Aorta (tissue), 5 donors: ENCODE data around the gene TNRC6A. TPM values are rescaled to one million over a fixed set of nuclear protein-coding genes. Genes with fewer than 3 reads are reported as not detected.

ENCODE experiments used
- ATAC-seq: fragments of 200-7000 bp; cut with Tn5 transposase; one replicate; pipeline ENCODE4 v1.9.1; 2022; ENCODE audit warnings: moderate library complexity; ENCODE audit not compliant: low FRiP score
- DNase-seq, 2 donors: peaks; one replicate each; pipeline ENCODE4 v3.0.0-alpha.2; 2020
- H3K27ac ChIP-seq, 2 donors: one replicate each; pipeline ENCODE4 v1.5.1; 2013; ENCODE audit warnings: low read length in 2 of 2, mild to moderate bottlenecking in 2 of 2, moderate library complexity in 2 of 2, control low read depth in 1 of 2, inconsistent platforms in 1 of 2, low read depth in 1 of 2
- H3K27me3 ChIP-seq, 2 donors: one replicate each; pipeline ENCODE4 v1.6.1; 2013; ENCODE audit warnings: control low read depth in 1 of 2, low read length in 1 of 2, mild to moderate bottlenecking in 1 of 2, moderate library complexity in 1 of 2; ENCODE audit not compliant: insufficient read depth in 2 of 2, control insufficient read depth in 1 of 2
- H3K36me3 ChIP-seq, 2 donors: one replicate each; pipeline ENCODE4 v1.6.1; 2013; ENCODE audit warnings: control low read depth in 1 of 2, low read length in 1 of 2, mild to moderate bottlenecking in 1 of 2; ENCODE audit not compliant: insufficient read depth in 2 of 2, control insufficient read depth in 1 of 2
- H3K4me1 ChIP-seq, 2 donors: one replicate each; pipeline ENCODE4 v1.6.1; 2013; ENCODE audit warnings: low read length in 2 of 2, control low read depth in 1 of 2, mild to moderate bottlenecking in 1 of 2, moderate library complexity in 1 of 2; ENCODE audit not compliant: insufficient read depth in 2 of 2, control insufficient read depth in 1 of 2
- H3K4me3 ChIP-seq, 2 donors: one replicate each; pipeline ENCODE4 v1.5.1; 2013; ENCODE audit warnings: low read length in 2 of 2, control low read depth in 1 of 2, mild to moderate bottlenecking in 1 of 2
- H3K9me3 ChIP-seq: one replicate; pipeline ENCODE4 v1.6.1; 2013; ENCODE audit warnings: mild to moderate bottlenecking, low read length; ENCODE audit not compliant: control insufficient read depth
- WGBS, 2 donors: extraction: QIAGEN DNeasy Blood & Tissue Kit; methylation state at CpG; one replicate each; pipeline ENCODE4 v1.1.7; 2013; 5-methylcytosine and 5-hydroxymethylcytosine counted together
- intact Hi-C, 2 donors: fragments of 100-400 bp; cut with DNase I; formaldehyde crosslinking; loops; one replicate each; pipeline versions ENCODE4 v1.14.2 to v1.15.0; 2022
- long read RNA-seq, 2 donors: library from polyadenylated mRNA; unstranded; transcript quantifications; one replicate each; pipeline ENCODE4 v2.0.0, GENCODE V29; 2020 to 2021
- polyA plus RNA-seq, 2 donors: library from polyadenylated mRNA; stranded (reverse); fragments of 200-250 nt; gene quantifications; one replicate each; pipeline ENCODE4 v1.2.3, GENCODE V29; 2013
- total RNA-seq, 2 donors: library from RNA; stranded (reverse); fragmentation: NEBNext Ultra II Directional; extraction: Animal tissue kit (Norgen Biotek cat#: 25700); gene quantifications; one replicate each; pipeline ENCODE4 v1.2.1, GENCODE V29; 2021
- donor health status: healthy with polysubstance abuse.
- donor health status: Bipolar disorder and iron deficiency.
- donor health status: DM: no; HTN: no; CAD: no.
- donor health status: DM: no; HTN: no; CAD: no.
- donor health status: DM: yes; HTN: yes; CAD: no.

TNRC6A gene
- 10 to 100 TPM; 74.8 to 98.3 TPM for total RNA-seq
- 10 to 100 TPM in 1 of 2 donors, 1 to 10 TPM in 1; 8.8 to 29.7 TPM for polyA plus RNA-seq
- long read RNA-seq, donor 1, partial matches to known transcripts = 22 of 47 reads
- long read RNA-seq, donor 1, other reads (novel, unspliced or antisense) = 22 of 47 reads
- long read RNA-seq, donor 2, partial matches to known transcripts = 22 of 49 reads
- long read RNA-seq, donor 2, other reads (novel, unspliced or antisense) = 26 of 49 reads

- no peaks in the 10 kb centered on the region for H3K9me3 ChIP-seq
- peak; percentile 94 to 97 for DNase-seq
- 0% methylated on average over 34 to 78 of the region's 78 CpGs for WGBS, 2 donors
- H3K27me3 ChIP-seq = no peaks in the 10 kb centered on the region
- H3K27ac ChIP-seq = peak within 1 kb of the TSS; percentile 85 to 99
- H3K4me3 ChIP-seq = peak within 1 kb of the TSS; percentile 99 to 100
- peak; percentile 95 for ATAC-seq
- H3K36me3 ChIP-seq = no peaks in the 10 kb centered on the region
- peaks cover 2 to 8% of the 10 kb centered on the region in 2 donors for H3K4me1 ChIP-seq
- intact Hi-C loops = loop anchor here in 1 of 2 donors (5.0 kb wide), 1 partner anchor 82 kb away; no protein-coding TSS in a partner anchor
Observed at GRCh38 chr16:24729243-24729950, at the start of gene TNRC6A. TSS of gene TNRC6A (plus strand) at chr16:24729651. CDS start at chr16:24729842, 191 bp downstream.

GRCh38 chr16:24681793-24682192, 47.7 kb upstream of the TNRC6A start:
- ATAC-seq (no peak), DNase-seq (no peak)
- no peak overlapping the region for H3K27ac ChIP-seq
- H3K27me3 ChIP-seq = no peaks in the 10 kb centered on the region
- intact Hi-C loops = no loop called here
- H3K36me3 ChIP-seq = no peaks in the 10 kb centered on the region
- H3K4me1 ChIP-seq = peaks cover 0 to 2% of the 10 kb centered on the region in 2 donors
- H3K4me3 ChIP-seq = no peak overlapping the region
- WGBS, 2 donors = 37 to 42% methylated on average over 6 of the region's 6 CpGs
- no peaks in the 10 kb centered on the region for H3K9me3 ChIP-seq

DNA sequence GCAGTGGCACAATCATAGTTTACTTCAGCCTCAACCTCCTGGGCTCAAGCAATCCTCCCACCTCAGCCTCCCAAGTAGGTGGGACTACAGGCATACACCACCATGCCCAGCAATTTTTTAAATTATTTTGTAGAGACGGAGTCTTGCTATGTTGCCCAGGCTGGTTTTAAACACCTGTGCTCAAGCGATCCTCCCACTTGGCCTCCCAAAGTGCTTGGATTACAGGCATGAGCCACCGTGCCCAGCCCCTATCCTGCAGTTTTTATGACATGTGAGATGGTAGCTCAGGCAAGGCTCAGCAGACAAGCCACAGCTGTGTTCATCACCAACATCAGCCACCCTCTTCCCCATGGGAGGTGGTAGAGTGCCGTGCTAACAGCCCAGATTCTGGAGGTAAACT, 46.2 kb upstream of the TNRC6A start:
- DNase-seq (no peak), ATAC-seq (no peak)
- H3K36me3 ChIP-seq = no peaks in the 10 kb centered on the region
- intact Hi-C loops = no loop called here
- peaks cover 0 to 2% of the 10 kb centered on the region in 2 donors for H3K4me1 ChIP-seq
- H3K9me3 ChIP-seq = no peaks in the 10 kb centered on the region
- H3K4me3 ChIP-seq = no peak overlapping the region
- 88 to 92% methylated on average over 4 of the region's 4 CpGs for WGBS, 2 donors
- H3K27ac ChIP-seq = no peak overlapping the region
- H3K27me3 ChIP-seq = no peaks in the 10 kb centered on the region

GRCh38 chr16:24683847-24684493, 45.5 kb upstream of the TNRC6A start:
- Histone ChIP-seq H3K4me3 (no peak overlapping the region), H3K4me1 (peaks cover 0 to 2% of the 10 kb centered on the region in 2 donors), H3K36me3 (no peaks in the 10 kb centered on the region), H3K9me3 (no peaks in the 10 kb centered on the region), H3K27ac (no peak overlapping the region), H3K27me3 (no peaks in the 10 kb centered on the region)
- DNase-seq = no peak
- WGBS, 2 donors = 78 to 81% methylated on average over 5 of the region's 5 CpGs
- ATAC-seq = no peak
- intact Hi-C loops = no loop called here

- ATAC-seq (peak; percentile 68), DNase-seq (peak; percentile 85 to 86)
- H3K4me3 ChIP-seq = no peak overlapping the region
- intact Hi-C loops = loop anchor here in 1 of 2 donors (5.0 kb wide), 1 partner anchor 103 kb away; no protein-coding TSS in a partner anchor
- no peaks in the 10 kb centered on the region for H3K9me3 ChIP-seq
- peak overlapping the region; percentile 9 to 72 for H3K27ac ChIP-seq
- peaks cover 0 to 2% of the 10 kb centered on the region in 2 donors for H3K4me1 ChIP-seq
- no peaks in the 10 kb centered on the region for H3K36me3 ChIP-seq
- WGBS, 2 donors = 31 to 33% methylated on average over 15 of the region's 15 CpGs
- no peaks in the 10 kb centered on the region for H3K27me3 ChIP-seq
Observed at GRCh38 chr16:24685539-24686432, 43.7 kb upstream of the TNRC6A start.

DNA sequence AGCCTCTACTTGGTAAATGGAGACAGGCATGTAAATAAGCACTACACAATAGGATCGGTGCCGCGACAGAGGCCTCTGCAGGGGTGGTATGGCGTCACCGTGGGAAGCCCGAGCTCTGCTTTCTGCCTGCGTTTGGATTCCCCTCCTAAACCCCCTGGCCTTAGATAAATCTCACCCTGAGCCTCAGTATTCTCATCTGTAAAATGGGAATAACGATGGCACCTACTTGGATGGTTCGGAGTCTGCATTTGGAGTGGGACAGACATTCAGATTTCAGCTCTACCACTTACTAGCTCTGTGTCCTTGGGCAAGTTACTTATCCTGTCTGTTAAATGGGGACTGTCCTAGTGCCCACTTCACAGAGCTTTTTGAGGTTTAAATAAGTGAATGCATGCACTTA, 42.8 kb upstream of the TNRC6A start:
- intact Hi-C loops = loop anchor here in 1 of 2 donors (5.0 kb wide), 1 partner anchor 104 kb away; no protein-coding TSS in a partner anchor
- no peaks in the 10 kb centered on the region for H3K27me3 ChIP-seq
- no peak overlapping the region for H3K4me3 ChIP-seq
- peaks cover 0 to 2% of the 10 kb centered on the region in 2 donors for H3K4me1 ChIP-seq
- WGBS, 2 donors = 42 to 61% methylated on average over 9 of the region's 9 CpGs
- DNase-seq = no peak
- ATAC-seq = peak; percentile 12
- no peaks in the 10 kb centered on the region for H3K9me3 ChIP-seq
- no peak overlapping the region for H3K27ac ChIP-seq
- H3K36me3 ChIP-seq = no peaks in the 10 kb centered on the region

DNA sequence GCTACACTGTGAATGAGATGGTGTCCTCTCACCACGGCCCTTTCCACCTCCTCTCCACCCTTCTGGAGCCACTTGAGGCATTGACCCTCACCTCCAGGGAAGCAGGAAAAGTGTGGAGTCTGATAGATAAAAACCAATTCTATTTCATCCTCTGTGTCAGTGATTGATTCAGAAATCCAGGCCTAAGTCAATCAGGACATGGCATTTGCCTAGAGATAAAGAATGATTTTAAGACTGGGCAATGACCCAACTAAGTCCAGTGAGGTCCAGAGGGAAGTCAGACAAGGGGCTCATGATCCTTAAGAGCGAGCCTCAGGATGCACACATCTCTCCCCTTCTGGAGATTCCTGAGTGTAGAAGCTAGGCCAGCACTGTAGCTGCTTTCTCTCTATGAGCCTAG, 41.1 kb upstream of the TNRC6A start:
- no peak overlapping the region for H3K27ac ChIP-seq
- intact Hi-C loops = loop anchor here in 1 of 2 donors (5.0 kb wide), 1 partner anchor 106 kb away; no protein-coding TSS in a partner anchor
- H3K27me3 ChIP-seq = no peaks in the 10 kb centered on the region
- no peak overlapping the region for H3K4me3 ChIP-seq
- peaks cover 0 to 2% of the 10 kb centered on the region in 2 donors for H3K4me1 ChIP-seq
- DNase-seq (no peak), ATAC-seq (no peak)
- 92 to 94% methylated on average over 2 of the region's 2 CpGs for WGBS, 2 donors
- no peaks in the 10 kb centered on the region for H3K9me3 ChIP-seq
- H3K36me3 ChIP-seq = no peaks in the 10 kb centered on the region

GRCh38 chr16:24689128-24689527, 40.3 kb upstream of the TNRC6A start:
- no peaks in the 10 kb centered on the region for H3K9me3 ChIP-seq
- H3K4me1 ChIP-seq = peaks cover 0 to 2% of the 10 kb centered on the region in 2 donors
- H3K4me3 ChIP-seq = no peak overlapping the region
- 62 to 73% methylated on average over 7 of the region's 7 CpGs for WGBS, 2 donors
- no peaks in the 10 kb centered on the region for H3K36me3 ChIP-seq
- DNase-seq (no peak), ATAC-seq (no peak)
- H3K27ac ChIP-seq = no peak overlapping the region
- intact Hi-C loops = loop anchor here in 1 of 2 donors (5.0 kb wide), 1 partner anchor 107 kb away; no protein-coding TSS in a partner anchor
- no peaks in the 10 kb centered on the region for H3K27me3 ChIP-seq
